ENCODE measurements around the gene MARCHF2.

DNA sequence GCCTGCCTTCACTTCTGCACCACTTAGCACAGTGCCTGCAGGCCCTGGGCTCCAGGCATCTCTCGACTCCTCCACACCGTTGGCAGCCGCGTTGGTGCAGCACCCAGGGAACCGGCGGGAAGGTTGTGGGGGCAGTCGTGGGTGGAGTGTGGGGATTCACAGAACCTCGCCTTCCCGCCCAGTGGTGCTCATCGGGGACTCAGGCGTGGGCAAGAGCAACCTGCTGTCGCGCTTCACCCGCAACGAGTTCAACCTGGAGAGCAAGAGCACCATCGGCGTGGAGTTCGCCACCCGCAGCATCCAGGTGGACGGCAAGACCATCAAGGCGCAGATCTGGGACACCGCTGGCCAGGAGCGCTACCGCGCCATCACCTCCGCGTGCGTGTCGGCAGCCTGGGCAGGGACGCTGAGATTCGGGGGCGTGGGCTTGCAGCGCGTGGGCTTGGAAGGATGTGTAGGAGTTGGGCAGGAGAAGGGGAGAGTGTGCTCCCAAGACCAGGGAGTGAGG, 13.4 kb upstream of the MARCHF2 start:
- TF ChIP-seq, protein P1, sequence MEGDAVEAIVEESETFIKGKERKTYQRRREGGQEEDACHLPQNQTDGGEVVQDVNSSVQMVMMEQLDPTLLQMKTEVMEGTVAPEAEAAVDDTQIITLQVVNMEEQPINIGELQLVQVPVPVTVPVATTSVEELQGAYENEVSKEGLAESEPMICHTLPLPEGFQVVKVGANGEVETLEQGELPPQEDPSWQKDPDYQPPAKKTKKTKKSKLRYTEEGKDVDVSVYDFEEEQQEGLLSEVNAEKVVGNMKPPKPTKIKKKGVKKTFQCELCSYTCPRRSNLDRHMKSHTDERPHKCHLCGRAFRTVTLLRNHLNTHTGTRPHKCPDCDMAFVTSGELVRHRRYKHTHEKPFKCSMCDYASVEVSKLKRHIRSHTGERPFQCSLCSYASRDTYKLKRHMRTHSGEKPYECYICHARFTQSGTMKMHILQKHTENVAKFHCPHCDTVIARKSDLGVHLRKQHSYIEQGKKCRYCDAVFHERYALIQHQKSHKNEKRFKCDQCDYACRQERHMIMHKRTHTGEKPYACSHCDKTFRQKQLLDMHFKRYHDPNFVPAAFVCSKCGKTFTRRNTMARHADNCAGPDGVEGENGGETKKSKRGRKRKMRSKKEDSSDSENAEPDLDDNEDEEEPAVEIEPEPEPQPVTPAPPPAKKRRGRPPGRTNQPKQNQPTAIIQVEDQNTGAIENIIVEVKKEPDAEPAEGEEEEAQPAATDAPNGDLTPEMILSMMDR (IDR thresholded peaks at IDR 0.05; ENCODE audit: low read length), result no peak
- TF ChIP-seq EZH2 (IDR thresholded peaks at IDR 0.05; ENCODE audit: borderline replicate concordance, low read length), result no peak
